Upper lobe of left lung (tissue), 6 donors: ENCODE results near the gene MRPL16. TPM values are rescaled to one million over a fixed set of nuclear protein-coding genes. Genes with fewer than 3 reads are reported as not detected.
A peak's percentile ranks its signal among the peaks of the same experiment; 100 is the strongest.

Source experiments
- ATAC-seq, 2 donors: fragments of 200-7000 bp; cut with Tn5 transposase; one replicate each; pipeline ENCODE4 v1.9.1; 2022; ENCODE audit warnings: mild to moderate bottlenecking in 2 of 2, moderate library complexity in 2 of 2; ENCODE audit not compliant: low FRiP score in 2 of 2
- DNase-seq, 2 donors: peaks; one replicate each; pipeline ENCODE4 v3.0.0-alpha.2; 2019 to 2020
- H3K27ac ChIP-seq, 4 donors: fragments of 200-600 bp; sonication (generic); one replicate each; pipeline ENCODE4 v1.5.1; 2016 to 2019
- H3K27me3 ChIP-seq, 4 donors: fragments of 200-600 bp; sonication (generic); one replicate each; pipeline ENCODE4 v1.5.1; 2017 to 2019
- H3K36me3 ChIP-seq, 4 donors: fragments of 200-600 bp; sonication (generic); one replicate each; pipeline ENCODE4 v1.5.1; 2016 to 2019
- H3K4me1 ChIP-seq, 4 donors: fragments of 200-600 bp; sonication (generic); one replicate each; pipeline ENCODE4 v1.5.1; 2018 to 2019
- H3K4me3 ChIP-seq, 4 donors: fragments of 200-600 bp; sonication (generic); one replicate each; pipeline ENCODE4 v1.5.1; 2017 to 2019; ENCODE audit warnings: mild to moderate bottlenecking in 2 of 4, moderate library complexity in 1 of 4
- H3K9me3 ChIP-seq, 4 donors: fragments of 200-600 bp; sonication (generic); one replicate each; pipeline ENCODE4 v1.5.1; 2018 to 2019
- CTCF ChIP-seq, 6 experiments: fragments of 450-650 bp in 4 of 6; fragments of 200-600 bp in 2 of 6; sonication (generic) in 2 of 6; IDR thresholded peaks; one replicate each; pipeline ENCODE4 v1.5.1; 2016 to 2019; ENCODE audit warnings: antibody characterized with exemption in 6 of 6
- EP300 ChIP-seq, 4 donors: sonication (generic); formaldehyde crosslinking; IDR thresholded peaks; one replicate each; pipeline ENCODE4 v1.5.1; 2017; ENCODE audit warnings: antibody characterized with exemption in 4 of 4, control low read depth in 2 of 4
- POLR2A ChIP-seq, 4 donors: fragments of 450-650 bp; IDR thresholded peaks; one replicate each; pipeline ENCODE4 v1.5.1; 2016 to 2017; ENCODE audit warnings: antibody characterized with exemption in 4 of 4, mild to moderate bottlenecking in 2 of 4
- POLR2AphosphoS5 ChIP-seq, 2 donors: sonication (generic); formaldehyde crosslinking; IDR thresholded peaks; one replicate each; pipeline ENCODE4 v1.5.1; 2017; ENCODE audit warnings: antibody characterized with exemption in 2 of 2
- WGBS, 2 donors: methylation state at CpG; one replicate each; pipeline ENCODE4 v1.1.5; 2017 to 2018; 5-methylcytosine and 5-hydroxymethylcytosine counted together
- total RNA-seq, 6 donors: library from RNA; depleted of rRNA in 4 of 6; stranded (reverse); fragments of >200 nt in 4 of 6; gene quantifications; one replicate each; pipeline versions ENCODE4 v1.1.0 to v1.2.1, GENCODE V29; 2016 to 2021
- donor health status: DM: no; HTN: no; CAD: no; lungs with moderate emphysema.
- donor health status: DM: no; HTN: yes; CAD: no; lungs with severe emphysema.

MRPL16 gene
- total RNA-seq, 6 donors from 2014 or later: 15.9 to 40.0 (median 35.0) TPM

- Histone ChIP-seq H3K4me1 (peaks cover 66 to 86% (median 70%) of the 10 kb centered on the region in 4 donors), H3K27ac (peak overlapping the region in 2 of 4 donors; percentile 38 to 42), H3K27me3 (no peaks in the 10 kb centered on the region), H3K36me3 (no peaks in the 10 kb centered on the region), H3K4me3 (no peak overlapping the region), H3K9me3 (no peaks in the 10 kb centered on the region)
- no peak for TF ChIP-seq POLR2A (IDR thresholded peaks at IDR 0.05)
- no peak for ATAC-seq
- no peak for DNase-seq
- 73 to 77% methylated on average over 5 to 6 of the region's 6 CpGs for WGBS, 2 donors
These were observed 43.9 kb downstream of the MRPL16 start for GRCh38 chr11:59766542-59767224.

- peak in 1 of 2 donors; percentile 48 for ATAC-seq
- Histone ChIP-seq H3K27me3 (no peaks in the 10 kb centered on the region), H3K9me3 (no peaks in the 10 kb centered on the region), H3K27ac (peak overlapping the region in 3 of 4 donors; percentile 11 to 49 (median 27)), H3K36me3 (no peaks in the 10 kb centered on the region), H3K4me1 (peaks cover 55 to 71% (median 61%) of the 10 kb centered on the region in 4 donors), H3K4me3 (no peak overlapping the region)
- TF ChIP-seq EP300 (IDR thresholded peaks at IDR 0.05) (no peak), CTCF (IDR thresholded peaks at IDR 0.05) (no peak), POLR2AphosphoS5 (IDR thresholded peaks at IDR 0.05) (no peak), POLR2A (IDR thresholded peaks at IDR 0.05) (no peak)
- no peak for DNase-seq
- WGBS, 2 donors: 77 to 84% methylated on average over 4 of the region's 4 CpGs
These were observed 45.4 kb downstream of the MRPL16 start for GRCh38 chr11:59765068-59765735.

GRCh38 chr11:59761993-59762392, 48.6 kb downstream of the MRPL16 start:
- TF ChIP-seq POLR2A (IDR thresholded peaks at IDR 0.05): no peak
- TF ChIP-seq EP300 (IDR thresholded peaks at IDR 0.05): no peak
- no peak for TF ChIP-seq POLR2AphosphoS5 (IDR thresholded peaks at IDR 0.05)
- no peak for TF ChIP-seq CTCF (IDR thresholded peaks at IDR 0.05)
- ATAC-seq (no peak), DNase-seq (no peak)
- Histone ChIP-seq H3K36me3 (no peaks in the 10 kb centered on the region), H3K4me1 (peaks cover 44 to 56% (median 47%) of the 10 kb centered on the region in 4 donors), H3K4me3 (no peak overlapping the region), H3K27me3 (no peaks in the 10 kb centered on the region), H3K27ac (peak overlapping the region in 2 of 4 donors; percentile 24 to 35), H3K9me3 (no peaks in the 10 kb centered on the region)
- WGBS, 2 donors: 64 to 79% methylated on average over 6 of the region's 6 CpGs

DNA sequence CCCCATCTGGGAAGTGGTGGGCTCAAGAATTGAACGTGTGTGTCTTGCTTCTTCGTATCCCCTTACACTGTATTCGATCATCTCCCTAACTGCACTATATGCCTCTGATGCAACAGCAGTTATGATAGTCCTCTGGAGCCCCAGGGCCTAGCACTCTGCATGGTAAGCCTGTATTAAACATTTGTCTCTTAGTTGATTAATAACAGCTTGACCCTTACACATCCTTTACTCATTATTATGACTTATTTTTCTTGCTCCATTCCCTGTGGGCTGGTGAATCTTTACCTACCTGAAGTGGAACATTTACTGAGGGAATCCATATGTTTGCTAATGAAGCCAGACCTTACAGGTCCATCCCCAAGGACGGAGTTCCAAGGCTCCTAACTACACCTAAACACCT, 49.8 kb downstream of the MRPL16 start:
- 89 to 98% methylated on average over 4 of the region's 4 CpGs for WGBS, 2 donors
- Histone ChIP-seq H3K4me1 (peaks cover 41 to 56% (median 46%) of the 10 kb centered on the region in 4 donors), H3K36me3 (no peaks in the 10 kb centered on the region), H3K4me3 (no peak overlapping the region), H3K27ac (peak overlapping the region in 1 of 4 donors; percentile 14), H3K9me3 (no peaks in the 10 kb centered on the region), H3K27me3 (no peaks in the 10 kb centered on the region)
- no peak for ATAC-seq
- DNase-seq: no peak
- TF ChIP-seq POLR2A (IDR thresholded peaks at IDR 0.05) (no peak), POLR2AphosphoS5 (IDR thresholded peaks at IDR 0.05) (no peak), CTCF (IDR thresholded peaks at IDR 0.05) (no peak), EP300 (IDR thresholded peaks at IDR 0.05) (no peak)

- Histone ChIP-seq H3K27me3 (no peaks in the 10 kb centered on the region), H3K27ac (peak overlapping the region in 1 of 4 donors; percentile 3), H3K4me3 (no peak overlapping the region), H3K9me3 (no peaks in the 10 kb centered on the region), H3K36me3 (no peaks in the 10 kb centered on the region), H3K4me1 (peaks cover 33 to 50% (median 37%) of the 10 kb centered on the region in 4 donors)
- TF ChIP-seq CTCF (IDR thresholded peaks at IDR 0.05): no peak
- TF ChIP-seq EP300 (IDR thresholded peaks at IDR 0.05): no peak
- no peak for TF ChIP-seq POLR2A (IDR thresholded peaks at IDR 0.05)
- no peak for TF ChIP-seq POLR2AphosphoS5 (IDR thresholded peaks at IDR 0.05)
- ATAC-seq (no peak), DNase-seq (no peak)
- WGBS, 2 donors: 71 to 73% methylated on average over 4 of the region's 4 CpGs
These were observed 50.7 kb downstream of the MRPL16 start for GRCh38 chr11:59759900-59760299.
